Uterus (tissue), 2 donors: ENCODE data around the gene EXTL1.

Source experiments
- CTCF ChIP-seq, 4 experiments: fragments of 200-600 bp in 2 of 4; fragments of 450-650 bp in 2 of 4; sonication (generic) in 2 of 4; IDR thresholded peaks; one replicate each; pipeline ENCODE4 v1.5.1; 2016 to 2019; ENCODE audit warnings: antibody characterized with exemption in 4 of 4, mild to moderate bottlenecking in 2 of 4, moderate library complexity in 1 of 4
- POLR2A ChIP-seq, 2 donors: fragments of 450-650 bp; IDR thresholded peaks; one replicate each; pipeline ENCODE4 v1.6.1; 2016; ENCODE audit warnings: antibody characterized with exemption in 2 of 2, mild to moderate bottlenecking in 1 of 2, moderate library complexity in 1 of 2

- no peak for TF ChIP-seq POLR2A (IDR thresholded peaks at IDR 0.05)
- no peak for TF ChIP-seq CTCF (IDR thresholded peaks at IDR 0.05)
These were observed 24.9 kb downstream of the EXTL1 start for GRCh38 chr1:26046246-26047095.
